HCT116 (cell line): Measurements from ENCODE around the gene MED6.

Source experiments
- ATF3 ChIP-seq: IDR thresholded peaks from 2 replicates; pipeline ENCODE4 v1.6.1; 2012
- CTCF ChIP-seq, 3 experiments: fragments of 200-600 bp in 1 of 3; sonication (generic) in 1 of 3; IDR thresholded peaks in 2 of 3; conservative IDR thresholded peaks in 1 of 3; 2 replicates each; pipeline ENCODE4 v1.5.1; 2012 to 2017; ENCODE audit warnings: low read depth in 2 of 3, low read length in 2 of 3, antibody characterized with exemption in 1 of 3, borderline replicate concordance in 1 of 3, control low read depth in 1 of 3, mild to moderate bottlenecking in 1 of 3, mixed read lengths in 1 of 3, mixed run types in 1 of 3, moderate library complexity in 1 of 3; ENCODE audit not compliant: insufficient read depth in 1 of 3
- EZH2phosphoT487 ChIP-seq: fragments of 200-600 bp; IDR thresholded peaks from 2 replicates; pipeline ENCODE4 v1.6.1; 2018; ENCODE audit warnings: antibody characterized with exemption, borderline replicate concordance
- JUND ChIP-seq: IDR thresholded peaks from 2 replicates; pipeline ENCODE4 v1.6.1; 2012
- YY1 ChIP-seq: IDR thresholded peaks from 2 replicates; pipeline ENCODE4 v1.6.1; 2011; ENCODE audit warnings: low read length, low read depth, moderate library complexity, mild to moderate bottlenecking; ENCODE audit not compliant: insufficient replicate concordance; ENCODE audit errors: extremely low read depth

DNA sequence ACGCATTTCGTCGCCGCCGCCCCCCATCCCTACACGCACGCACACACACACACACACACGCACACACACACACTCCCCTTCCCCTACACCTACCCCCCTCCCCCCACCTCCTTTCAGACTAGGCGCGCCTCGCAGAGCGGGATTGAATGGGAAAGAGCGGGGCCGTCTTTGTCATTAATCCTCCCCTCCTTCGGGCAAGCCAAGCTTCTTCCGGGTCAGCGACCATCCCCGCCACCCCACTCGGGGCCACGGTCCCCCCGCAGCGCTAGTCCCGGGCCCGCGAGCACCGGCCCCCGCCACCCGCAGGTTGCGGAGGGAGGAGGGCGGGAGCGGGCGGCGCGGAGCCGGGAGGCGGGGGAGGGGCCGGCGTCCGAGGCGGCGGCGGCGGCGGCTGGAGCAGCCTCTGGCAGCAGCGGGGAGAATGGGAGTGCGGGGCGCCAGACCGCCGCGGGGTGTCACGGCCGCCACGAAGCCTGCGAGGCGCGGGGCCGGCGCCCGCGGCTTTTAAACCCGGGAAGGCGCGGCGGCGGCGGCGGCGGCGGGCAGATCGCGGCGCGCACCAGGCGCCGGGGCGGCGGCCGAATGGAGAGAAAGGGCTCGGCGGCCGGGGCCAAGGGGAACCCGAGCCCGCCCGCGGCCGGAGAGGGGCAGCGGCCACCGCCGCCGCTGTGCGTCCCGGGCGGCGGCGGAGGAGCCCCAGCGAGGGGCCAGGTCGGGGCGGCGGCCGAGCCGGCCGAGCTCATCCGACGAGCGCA lies 41.3 kb upstream of the MED6 start, which contains the start of gene TTC9:
- no peak for TF ChIP-seq EZH2phosphoT487
- no peak for TF ChIP-seq CTCF (IDR thresholded peaks at IDR 0.05 in 2 of 3, conservative IDR thresholded peaks at IDR 0.05 in 1 of 3; ENCODE audit: borderline replicate concordance in 1 of 3, insufficient read depth in 1 of 3, low read depth in 2 of 3, low read length in 2 of 3)
- no peak for TF ChIP-seq YY1
- TF ChIP-seq ATF3, result no peak
- TF ChIP-seq JUND, result no peak
